Measurements from ENCODE around the gene TCOF1. TPM values are rescaled to one million over a fixed set of nuclear protein-coding genes. Genes with fewer than 3 reads are reported as not detected.

Gene TCOF1
- total and polyA plus RNA-seq, 2 of the 8 experiments (the other 6 are each of a cell fraction or from before 2014, with no cell fraction given) = 35.9 to 170 TPM

DNA sequence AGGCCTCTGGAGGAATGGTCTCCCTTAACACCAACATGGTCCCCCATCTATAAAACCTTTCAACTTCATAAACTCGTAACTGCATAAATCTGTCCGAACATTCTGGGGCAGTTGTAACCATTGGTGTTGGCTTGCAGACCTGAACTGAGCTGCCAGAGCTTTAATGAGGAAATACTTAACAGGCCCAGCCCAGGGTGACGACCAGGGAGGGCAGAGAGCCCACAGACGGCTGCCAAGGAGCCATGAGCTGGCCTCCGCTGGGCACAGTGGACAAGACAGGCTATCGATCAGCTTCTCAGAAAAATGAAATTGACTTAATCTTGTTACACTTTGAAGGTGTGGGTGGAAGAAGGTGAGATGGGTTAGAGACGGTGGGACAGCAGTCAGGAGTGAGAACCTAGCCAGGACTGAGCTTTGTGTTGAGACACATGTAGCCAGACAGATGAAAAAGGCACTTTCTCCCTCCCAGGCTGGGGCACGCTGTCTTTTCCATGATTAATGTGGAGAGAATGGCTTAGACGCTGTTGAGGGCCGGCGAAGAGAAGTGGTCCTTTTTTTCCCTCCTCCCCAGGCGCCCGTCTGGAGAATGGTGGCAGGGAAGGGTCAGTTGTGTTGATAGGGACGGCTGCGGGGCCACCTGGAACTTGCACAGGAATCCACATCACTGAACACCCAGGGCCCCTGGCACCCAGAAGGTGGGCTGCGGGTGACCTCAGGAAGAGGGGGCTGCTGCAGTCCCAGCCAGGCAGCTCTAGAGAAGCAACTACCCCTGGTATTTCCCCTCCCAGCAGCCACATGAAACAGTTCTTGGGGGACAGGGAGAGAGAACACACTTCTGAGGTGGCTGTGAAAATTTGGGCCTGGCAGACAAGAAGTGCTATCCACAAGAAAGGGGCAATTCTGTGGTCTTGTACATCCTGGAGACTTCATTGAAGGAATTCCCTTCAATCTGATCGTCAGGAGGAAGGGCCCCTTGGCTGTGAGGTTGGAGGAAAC, 27.3 kb upstream of the TCOF1 start:
- H3K79me1 ChIP-seq (ENCODE audit: low read depth, low read length) = no peaks in the 10 kb centered on the region
- no peak overlapping the region for H2BK120ac ChIP-seq (replicated peaks; ENCODE audit: low read depth, low read length)
- H2AFZ ChIP-seq (ENCODE audit: low read length) = no peak overlapping the region
- H4K20me1 ChIP-seq (replicated peaks in 1 of 2; ENCODE audit: control insufficient read depth in 1 of 2, insufficient read depth in 2 of 2, low read length in 2 of 2) = no peaks in the 10 kb centered on the region
- H3K14ac ChIP-seq (ENCODE audit: insufficient read length) = no peak overlapping the region
- DNase-seq (ENCODE audit: low read depth in 1 of 2, low spot score in 2 of 2) (no peak), FAIRE-seq (no peak)
- TF ChIP-seq TCF12 (IDR thresholded peaks at IDR 0.05; ENCODE audit: low read depth, low read length) = no peak
- TF ChIP-seq SRF (IDR thresholded peaks at IDR 0.05; ENCODE audit: low read depth, low read length) = no peak
- TF ChIP-seq, protein P1, sequence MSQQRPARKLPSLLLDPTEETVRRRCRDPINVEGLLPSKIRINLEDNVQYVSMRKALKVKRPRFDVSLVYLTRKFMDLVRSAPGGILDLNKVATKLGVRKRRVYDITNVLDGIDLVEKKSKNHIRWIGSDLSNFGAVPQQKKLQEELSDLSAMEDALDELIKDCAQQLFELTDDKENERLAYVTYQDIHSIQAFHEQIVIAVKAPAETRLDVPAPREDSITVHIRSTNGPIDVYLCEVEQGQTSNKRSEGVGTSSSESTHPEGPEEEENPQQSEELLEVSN (IDR thresholded peaks at IDR 0.05) = no peak
- H2BK5ac ChIP-seq (ENCODE audit: low read depth, low read length) = no peak overlapping the region
- no peaks in the 10 kb centered on the region for H3K23me2 ChIP-seq (ENCODE audit: low read depth, low read length)
- no peaks in the 10 kb centered on the region for H3K27me3 ChIP-seq (replicated peaks in 1 of 4; ENCODE audit: control insufficient read depth in 3 of 4, extremely low read depth in 1 of 4, insufficient read depth in 3 of 4, low read length in 3 of 4)
- no peak overlapping the region for H2AK5ac ChIP-seq (ENCODE audit: low read depth, low read length)
- H2BK15ac ChIP-seq (ENCODE audit: low read length) = no peak overlapping the region
- H2BK20ac ChIP-seq (ENCODE audit: low read length) = no peak overlapping the region
- POLR2A ChIA-PET (ENCODE audit: partially characterized antibody) = no interaction called here
- H3K23ac ChIP-seq (ENCODE audit: insufficient read length) = no peak overlapping the region
- H3K4me3 ChIP-seq (ENCODE audit: extremely low read depth in 1 of 4, insufficient read depth in 2 of 4, low read depth in 3 of 4, low read length in 4 of 4) = no peak overlapping the region
- H4K5ac ChIP-seq (ENCODE audit: insufficient read length, low read depth, low read length) = no peak overlapping the region
- no peaks in the 10 kb centered on the region for H3K9me3 ChIP-seq (ENCODE audit: insufficient read depth in 2 of 2, low read depth in 1 of 2, low read length in 1 of 2)
- no peaks in the 10 kb centered on the region for H3K79me2 ChIP-seq (ENCODE audit: control insufficient read depth in 1 of 2, insufficient read depth in 2 of 2, low read length in 2 of 2)
- CTCF ChIA-PET (ENCODE audit: partially characterized antibody) = interaction anchor here (0.8 to 15.6 kb wide), 7 partner anchors 10 to 231 kb away, joined by 3 to 126 read pairs (median 3); no protein-coding TSS in a partner anchor
- no peak overlapping the region for H2BK12ac ChIP-seq (ENCODE audit: low read depth, low read length)
- H4K8ac ChIP-seq (ENCODE audit: extremely low read depth, insufficient read depth, low read length) = no peak overlapping the region
- no peak overlapping the region for H4K91ac ChIP-seq (replicated peaks; ENCODE audit: insufficient read length, low read length)
- no peak overlapping the region for H3K9ac ChIP-seq (replicated peaks in 1 of 4; ENCODE audit: extremely low read depth in 1 of 4, low read depth in 3 of 4, low read length in 3 of 4)
- no peaks in the 10 kb centered on the region for H3K36me3 ChIP-seq (ENCODE audit: control insufficient read depth in 2 of 4, insufficient read depth in 4 of 4, low read length in 3 of 4)
- no peak overlapping the region for H3K4ac ChIP-seq (replicated peaks; ENCODE audit: insufficient read length, low read depth, low read length)
- H3K4me1 ChIP-seq (replicated peaks in 1 of 4; ENCODE audit: control insufficient read depth in 3 of 4, insufficient read depth in 4 of 4, low read length in 3 of 4) = peaks cover 0 to 2% (median 0%) of the 10 kb centered on the region in 4 experiments; a peak in 1 of 7 replicates
- no peak overlapping the region for H3K18ac ChIP-seq (ENCODE audit: extremely low read depth, low read length)
- no peak overlapping the region for H3K56ac ChIP-seq (replicated peaks; ENCODE audit: insufficient read length, low read depth, low read length)
- H3K4me2 ChIP-seq (ENCODE audit: insufficient read depth in 1 of 2, low read depth in 2 of 2, low read length in 2 of 2) = no peak overlapping the region
- 94% methylated on average over 17 of the region's 17 CpGs; no CpG with 5 or more reads in 1 of the 2 experiments for WGBS, 2 experiments (ENCODE audit: extremely low coverage in 1 of 2, insufficient coverage in 1 of 2, insufficient read length in 1 of 2, insufficient replicate concordance in 2 of 2, low coverage in 1 of 2, low lambda C conversion rate in 2 of 2, missing lambda C conversion rate in 1 of 2)
- no peak overlapping the region for H3K27ac ChIP-seq (ENCODE audit: low read depth, low read length)
